Liver (tissue), 9 donors: ENCODE results near the gene ASCL3. TPM values are rescaled to one million over a fixed set of nuclear protein-coding genes. Genes with fewer than 3 reads are reported as not detected.

Source experiments
- DNase-seq: peaks from one replicate; pipeline ENCODE4 v3.0.0-alpha.2; 2017; ENCODE audit warnings: low spot score
- H3K27ac ChIP-seq, 2 donors: one replicate each; pipeline ENCODE4 v1.7.0; 2013; ENCODE audit warnings: inconsistent platforms in 2 of 2, low read length in 2 of 2, control low read depth in 1 of 2, low read depth in 1 of 2, mild to moderate bottlenecking in 1 of 2
- H3K27me3 ChIP-seq, 4 donors: one replicate each; pipeline versions ENCODE4 v1.6.1 to v1.7.0; 2013; ENCODE audit warnings: low read length in 3 of 4, inconsistent platforms in 1 of 4, mild to moderate bottlenecking in 1 of 4, moderate library complexity in 1 of 4; ENCODE audit not compliant: control insufficient read depth in 4 of 4, insufficient read depth in 4 of 4
- H3K36me3 ChIP-seq, 4 donors: one replicate each; pipeline versions ENCODE4 v1.6.1 to v1.7.0; 2013; ENCODE audit warnings: low read length in 3 of 4, mild to moderate bottlenecking in 3 of 4, low read depth in 1 of 4, moderate library complexity in 1 of 4; ENCODE audit not compliant: control insufficient read depth in 4 of 4, insufficient read depth in 3 of 4
- H3K4me1 ChIP-seq, 4 donors: one replicate each; pipeline versions ENCODE4 v1.6.1 to v1.7.0; 2013; ENCODE audit warnings: low read length in 3 of 4, mild to moderate bottlenecking in 3 of 4, moderate library complexity in 1 of 4; ENCODE audit not compliant: control insufficient read depth in 4 of 4, insufficient read depth in 4 of 4
- H3K4me3 ChIP-seq, 3 donors: one replicate each; pipeline versions ENCODE4 v1.6.1 to v1.7.0; 2013; ENCODE audit warnings: low read length in 3 of 3, control low read depth in 1 of 3, low read depth in 1 of 3, mild to moderate bottlenecking in 1 of 3
- H3K9ac ChIP-seq, 2 donors: one replicate each; pipeline ENCODE4 v1.7.0; 2013; ENCODE audit warnings: low read length in 2 of 2, mild to moderate bottlenecking in 2 of 2, moderate library complexity in 2 of 2, control low read depth in 1 of 2, low read depth in 1 of 2
- H3K9me3 ChIP-seq, 4 donors: one replicate each; pipeline versions ENCODE4 v1.6.1 to v1.7.0; 2013; ENCODE audit warnings: low read length in 3 of 4; ENCODE audit not compliant: control insufficient read depth in 4 of 4
- FOXA1 ChIP-seq: IDR thresholded peaks from 2 replicates; pipeline ENCODE4 v1.6.1; 2016; ENCODE audit warnings: antibody characterized with exemption
- GABPA ChIP-seq, 2 donors: IDR thresholded peaks in 1 of 2; conservative IDR thresholded peaks in 1 of 2; 2 replicates each; pipeline ENCODE4 v1.6.1; 2016; ENCODE audit warnings: antibody characterized with exemption in 2 of 2, mild to moderate bottlenecking in 1 of 2, moderate library complexity in 1 of 2
- HNF4A ChIP-seq, 2 donors: conservative IDR thresholded peaks; 2 replicates each; pipeline ENCODE4 v1.6.1; 2016; ENCODE audit warnings: antibody characterized with exemption in 2 of 2, mild to moderate bottlenecking in 2 of 2
- HNF4G ChIP-seq: IDR thresholded peaks from 2 replicates; pipeline ENCODE4 v1.6.1; 2016; ENCODE audit warnings: antibody characterized with exemption
- JUND ChIP-seq, 2 donors: IDR thresholded peaks; 2 replicates each; pipeline ENCODE4 v1.6.1; 2016; ENCODE audit warnings: antibody characterized with exemption in 2 of 2
- NR2F2 ChIP-seq: IDR thresholded peaks from 2 replicates; pipeline ENCODE4 v1.6.1; 2016; ENCODE audit warnings: antibody characterized with exemption
- RAD21 ChIP-seq, 2 donors: IDR thresholded peaks; 2 replicates each; pipeline ENCODE4 v1.6.1; 2016; ENCODE audit warnings: antibody characterized with exemption in 2 of 2, mild to moderate bottlenecking in 2 of 2
- RXRA ChIP-seq, 2 donors: IDR thresholded peaks; 2 replicates each; pipeline ENCODE4 v1.6.1; 2017 to 2018; ENCODE audit warnings: antibody characterized with exemption in 2 of 2, mild to moderate bottlenecking in 1 of 2
- SP1 ChIP-seq: IDR thresholded peaks from 2 replicates; pipeline ENCODE4 v1.6.1; 2018; ENCODE audit warnings: antibody characterized with exemption, mild to moderate bottlenecking
- TAF1 ChIP-seq: conservative IDR thresholded peaks from 2 replicates; pipeline ENCODE4 v1.6.1; 2016; ENCODE audit warnings: antibody characterized with exemption, mild to moderate bottlenecking
- YY1 ChIP-seq: IDR thresholded peaks from 2 replicates; pipeline ENCODE4 v1.6.1; 2016; ENCODE audit warnings: antibody characterized with exemption, mild to moderate bottlenecking
- ZBTB33 ChIP-seq: IDR thresholded peaks from 2 replicates; pipeline ENCODE4 v1.6.1; 2016; ENCODE audit warnings: antibody characterized with exemption
- WGBS: extraction: QIAGEN DNeasy Blood & Tissue Kit; methylation state at CpG from one replicate; pipeline ENCODE4 v1.1.7; 2013; 5-methylcytosine and 5-hydroxymethylcytosine counted together
- polyA plus RNA-seq, 2 donors: library from polyadenylated mRNA; stranded (reverse) in 1 of 2; unstranded in 1 of 2; fragments of 200-250 nt in 1 of 2; fragments of >200 nt in 1 of 2; fragmentation: Nextera tagmentation in 1 of 2; extraction: Ambion mirVana in 1 of 2; gene quantifications; one replicate each; pipeline versions ENCODE4 v1.2.1 to v1.2.3, GENCODE V29; 2013 to 2015
- total RNA-seq, 2 donors: library from RNA; depleted of rRNA; stranded (reverse); fragments of >200 nt; gene quantifications; one replicate each; pipeline ENCODE4 v1.2.3, GENCODE V29; 2014
- TF ChIP-seq, protein P1 (sequence below): IDR thresholded peaks from 2 replicates; pipeline ENCODE4 v1.6.1; 2016; ENCODE audit warnings: antibody characterized with exemption
- donor health status: healthy.
- donor health status: healthy.
- donor health status: healthy.
- donor health status: healthy.
- donor health status: healthy.

Gene ASCL3
- total and polyA plus RNA-seq, 4 donors = not detected

DNA sequence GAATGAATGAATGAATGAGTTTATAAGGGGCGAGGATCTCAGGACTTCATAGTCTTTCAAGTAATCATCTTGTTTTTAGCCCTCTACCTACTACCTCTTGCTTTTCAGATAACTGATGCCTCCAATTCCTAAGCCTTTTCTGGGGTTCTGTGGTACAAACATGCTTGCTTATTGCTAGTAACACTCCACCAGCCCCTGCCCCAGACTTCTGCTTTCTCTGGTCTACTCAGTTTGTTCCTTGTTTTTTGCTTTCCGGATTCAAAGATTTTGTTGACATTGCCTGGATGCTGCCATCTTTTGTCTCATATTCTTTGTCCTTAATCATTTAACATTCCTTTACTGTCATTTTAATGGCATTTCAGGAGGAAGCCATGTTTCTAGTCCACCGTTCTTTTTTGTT is 30.3 kb upstream of the ASCL3 start:
- WGBS = 79% methylated on average over 3 of the region's 3 CpGs
- no peak for TF ChIP-seq JUND (IDR thresholded peaks at IDR 0.05)
- no peak for TF ChIP-seq ZBTB33
- TF ChIP-seq FOXA1 = no peak
- no peak for TF ChIP-seq RAD21 (IDR thresholded peaks at IDR 0.05)
- no peak for TF ChIP-seq YY1
- TF ChIP-seq SP1 = no peak
- no peak for TF ChIP-seq GABPA (IDR thresholded peaks at IDR 0.05 in 1 of 2, conservative IDR thresholded peaks at IDR 0.05 in 1 of 2)
- TF ChIP-seq TAF1 = no peak
- no peak for TF ChIP-seq RXRA (IDR thresholded peaks at IDR 0.05)
- no peak for TF ChIP-seq NR2F2

DNA sequence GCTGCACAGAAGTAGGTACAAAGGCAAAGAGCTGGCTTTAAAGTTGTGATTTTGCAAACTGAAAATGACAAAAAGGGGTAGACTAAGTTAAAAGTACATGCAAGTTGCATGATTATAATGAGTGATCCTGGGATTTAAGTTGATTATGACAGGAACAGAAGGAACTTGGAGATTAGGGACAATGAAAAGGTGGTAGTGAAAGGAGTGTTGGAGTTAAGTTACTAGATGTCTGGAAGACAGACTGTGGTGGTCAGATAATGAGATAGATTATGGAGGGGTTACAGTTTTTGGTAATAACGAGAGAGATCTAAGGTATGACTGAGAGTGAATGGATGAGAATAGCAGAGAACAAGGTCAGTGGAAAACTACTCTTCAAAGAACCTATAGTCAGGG is 29.1 kb upstream of the ASCL3 start:
- Histone ChIP-seq H3K9me3 (no peaks in the 10 kb centered on the region), H3K9ac (no peak overlapping the region), H3K27ac (no peak overlapping the region), H3K4me3 (no peak overlapping the region), H3K36me3 (peaks cover 0 to 6% (median 0%) of the 10 kb centered on the region in 4 donors), H3K4me1 (no peaks in the 10 kb centered on the region), H3K27me3 (no peaks in the 10 kb centered on the region)
- 89% methylated on average over 1 of the region's 1 CpG for WGBS
- TF ChIP-seq ZBTB33 = no peak
- no peak for TF ChIP-seq SP1
- TF ChIP-seq HNF4A (conservative IDR thresholded peaks at IDR 0.05) = no peak
- TF ChIP-seq, protein P1, sequence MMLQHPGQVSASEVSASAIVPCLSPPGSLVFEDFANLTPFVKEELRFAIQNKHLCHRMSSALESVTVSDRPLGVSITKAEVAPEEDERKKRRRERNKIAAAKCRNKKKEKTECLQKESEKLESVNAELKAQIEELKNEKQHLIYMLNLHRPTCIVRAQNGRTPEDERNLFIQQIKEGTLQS = no peak
- no peak for TF ChIP-seq FOXA1
- no peak for TF ChIP-seq HNF4G
- no peak for DNase-seq

More for the DNA sequence above, 30.3 kb upstream of the ASCL3 start:
- Histone ChIP-seq H3K4me1 (no peaks in the 10 kb centered on the region), H3K9me3 (no peaks in the 10 kb centered on the region), H3K36me3 (peaks cover 0 to 2% (median 0%) of the 10 kb centered on the region in 4 donors), H3K27ac (no peak overlapping the region), H3K9ac (no peak overlapping the region), H3K4me3 (no peak overlapping the region), H3K27me3 (no peaks in the 10 kb centered on the region)
- DNase-seq = no peak

GRCh38 chr11:8971196-8971923 is 28.5 kb upstream of the ASCL3 start:
- Histone ChIP-seq H3K27ac (no peak overlapping the region), H3K4me1 (no peaks in the 10 kb centered on the region), H3K9me3 (no peaks in the 10 kb centered on the region), H3K36me3 (peaks cover 0 to 6% (median 0%) of the 10 kb centered on the region in 4 donors), H3K9ac (no peak overlapping the region), H3K27me3 (no peaks in the 10 kb centered on the region), H3K4me3 (no peak overlapping the region)
- DNase-seq = no peak
- no peak for TF ChIP-seq FOXA1
- no peak for TF ChIP-seq SP1
- no peak for TF ChIP-seq HNF4G
- WGBS = 88% methylated on average over 2 of the region's 2 CpGs
